H1 (cell line): ENCODE data around the gene MYO5A. TPM values are rescaled to one million over a fixed set of nuclear protein-coding genes. Genes with fewer than 3 reads are reported as not detected.

Experiments
- BCL11A ChIP-seq, 2 experiments: IDR thresholded peaks; one replicate each; pipeline ENCODE4 v1.6.1; 2011; ENCODE audit warnings: low read depth in 2 of 2, low read length in 2 of 2, mild to moderate bottlenecking in 2 of 2
- HDAC6 ChIP-seq: IDR thresholded peaks from one replicate; pipeline ENCODE4 v1.7.1; 2012; ENCODE audit warnings: low read depth, mild to moderate bottlenecking, inconsistent platforms, low read length, moderate library complexity
- KDM1A ChIP-seq: fragments of 200-600, 300-600 bp; sonication (generic); IDR thresholded peaks from 2 replicates; pipeline ENCODE4 v1.7.1; 2016; ENCODE audit warnings: mild to moderate bottlenecking, low read length, borderline replicate concordance
- MAFK ChIP-seq: IDR thresholded peaks from 2 replicates; pipeline ENCODE4 v1.6.1; 2012; ENCODE audit warnings: low read depth, mild to moderate bottlenecking, improper control_type of control experiment, low read length
- NRF1 ChIP-seq: IDR thresholded peaks from 2 replicates; pipeline ENCODE4 v1.6.1; 2011; ENCODE audit warnings: mild to moderate bottlenecking, low read depth, low read length, improper control_type of control experiment
- PHF8 ChIP-seq: fragments of 200-600 bp; sonication (generic); conservative IDR thresholded peaks from 2 replicates; pipeline ENCODE4 v1.7.1; 2012; ENCODE audit warnings: low read depth, mild to moderate bottlenecking, inconsistent platforms, low read length, moderate library complexity
- POU5F1 ChIP-seq: IDR thresholded peaks from 2 replicates; pipeline ENCODE4 v1.6.1; 2011; ENCODE audit warnings: low read depth, mild to moderate bottlenecking, low read length, moderate library complexity
- SIRT6 ChIP-seq: IDR thresholded peaks from one replicate; pipeline ENCODE4 v1.7.1; 2012; ENCODE audit warnings: low read length, inconsistent platforms
- SP1 ChIP-seq: IDR thresholded peaks from 2 replicates; pipeline ENCODE4 v1.6.1; 2011; ENCODE audit warnings: low read depth, low read length
- SRF ChIP-seq: IDR thresholded peaks from 2 replicates; pipeline ENCODE4 v1.6.1; 2011; ENCODE audit warnings: mild to moderate bottlenecking, low read depth, low read length, moderate library complexity
- TAF7 ChIP-seq: optimal IDR thresholded peaks from 2 replicates; pipeline ENCODE3; 2011; ENCODE audit warnings: low read depth, mild to moderate bottlenecking, inconsistent platforms, low read length, moderate library complexity, borderline replicate concordance
- TCF12 ChIP-seq: IDR thresholded peaks from 2 replicates; pipeline ENCODE4 v1.6.1; 2011; ENCODE audit warnings: low read depth, mild to moderate bottlenecking, low read length
- polyA plus RNA-seq, 7 experiments: library from polyadenylated mRNA; depleted of rRNA in 3 of 7; stranded (reverse) in 5 of 7; unstranded in 2 of 7; fragments of >200 nt in 5 of 7; fragments of 200-250 nt in 2 of 7; gene quantifications; 1 replicate in 5 of 7; 2 replicates in 1 of 7; 4 replicates in 1 of 7; pipeline versions ENCODE4 v1.2.1 to v1.2.3, GENCODE V29; 2011 to 2013; ENCODE audit warnings: missing spikeins in 2 of 7, mixed read lengths in 2 of 7
- total RNA-seq: library from RNA; stranded (reverse); fragmentation: NEBNext Ultra II Directional; extraction: Animal tissue kit (Norgen Biotek cat#: 25700); gene quantifications from 2 replicates; pipeline ENCODE4 v1.2.1, GENCODE V29; 2021

Gene MYO5A
- total and polyA plus RNA-seq, 2 of the 8 experiments (the other 6 are each of a cell fraction or from before 2014, with no cell fraction given), result 11.4 to 24.7 TPM

GRCh38 chr15:52568601-52569585 is 40.2 kb upstream of the MYO5A start, which contains the start of gene ARPP19 (continued):
- TF ChIP-seq SIRT6, result no peak
- TF ChIP-seq POU5F1, result no peak
- TF ChIP-seq PHF8, result peak; percentile 98
- TF ChIP-seq MAFK, result no peak
- TF ChIP-seq TCF12, result no peak
- TF ChIP-seq KDM1A, result no peak
- TF ChIP-seq SP1, result peak; percentile 50; the same call in 1 of the 2 replicates
- peak; percentile 92 for TF ChIP-seq TAF7
- no peak for TF ChIP-seq HDAC6
- TF ChIP-seq SRF, result no peak
- TF ChIP-seq NRF1, result no peak
- no peak for TF ChIP-seq BCL11A (IDR thresholded peaks at IDR 0.05; ENCODE audit: low read depth in 2 of 2, low read length in 2 of 2)
